GM12878 (cell line): ENCODE data around the gene RAET1E.

ENCODE experiments used
- BCL3 ChIP-seq: IDR thresholded peaks from 2 replicates; pipeline ENCODE4 v1.6.1; 2011; ENCODE audit warnings: borderline replicate concordance, low read depth, mild to moderate bottlenecking, moderate library complexity, low read length; ENCODE audit not compliant: insufficient read depth, poor library complexity, severe bottlenecking
- CEBPB ChIP-seq, 2 experiments: fragments of 150-350 bp in 1 of 2; IDR thresholded peaks; 2 replicates each; pipeline ENCODE4 v1.6.1; 2012 to 2014; ENCODE audit warnings: low read depth in 2 of 2, low read length in 2 of 2, borderline replicate concordance in 1 of 2, inconsistent platforms in 1 of 2
- CTCF ChIP-seq, 3 experiments: IDR thresholded peaks in 2 of 3; conservative IDR thresholded peaks in 1 of 3; 2 replicates each; pipeline ENCODE4 v1.5.1; 2011; ENCODE audit warnings: low read depth in 3 of 3, low read length in 3 of 3, mild to moderate bottlenecking in 3 of 3, control low read depth in 2 of 3, moderate library complexity in 2 of 3, inconsistent platforms in 1 of 3, mixed read lengths in 1 of 3; ENCODE audit not compliant: control insufficient read depth in 2 of 3, insufficient read depth in 1 of 3; ENCODE audit errors: extremely low read depth in 1 of 3
- PBX3 ChIP-seq: IDR thresholded peaks from 2 replicates; pipeline ENCODE4 v1.6.1; 2011; ENCODE audit warnings: mild to moderate bottlenecking, low read depth, low read length, moderate library complexity; ENCODE audit not compliant: insufficient replicate concordance
- POLR2A ChIP-seq: IDR thresholded peaks from 2 replicates; pipeline ENCODE4 v1.6.1; 2011; ENCODE audit warnings: low read depth, mild to moderate bottlenecking, low read length
- USF2 ChIP-seq: IDR thresholded peaks from 2 replicates; pipeline ENCODE4 v1.6.1; 2011; ENCODE audit warnings: low read depth, low read length, improper control_type of control experiment, borderline replicate concordance
- ZNF24 ChIP-seq: fragments of 450-650 bp; IDR thresholded peaks from 2 replicates; pipeline ENCODE4 v1.6.1; 2017; ENCODE audit warnings: antibody characterized with exemption, mild to moderate bottlenecking
- ZNF622 ChIP-seq: fragments of 450-650 bp; IDR thresholded peaks from 2 replicates; pipeline ENCODE4 v1.6.1; 2017; ENCODE audit warnings: mild to moderate bottlenecking, inconsistent platforms

GRCh38 chr6:149855741-149856140 is 42.2 kb downstream of the RAET1E start:
- TF ChIP-seq POLR2A (no peak), BCL3 (no peak), PBX3 (no peak), CTCF (IDR thresholded peaks at IDR 0.05 in 2 of 3, conservative IDR thresholded peaks at IDR 0.05 in 1 of 3; ENCODE audit: control insufficient read depth in 2 of 3, extremely low read depth in 1 of 3, insufficient read depth in 1 of 3, low read depth in 3 of 3, low read length in 3 of 3) (no peak), USF2 (no peak), CEBPB (IDR thresholded peaks at IDR 0.05; ENCODE audit: borderline replicate concordance in 1 of 2, low read depth in 2 of 2, low read length in 2 of 2) (no peak), ZNF24 (no peak), ZNF622 (no peak)
